RWPE1 (cell line): Measurements from ENCODE around the gene TENM4.

Experiments
- CTCF ChIA-PET: fragments of 350-600 bp; sonication (Branson Sonifier 250); formaldehyde crosslinking; extraction: SDS; loops from one replicate; lab custom pipeline; 2021; lab: Yijun Ruan, JAX
- POLR2A ChIA-PET: fragments of 400-600 bp; formaldehyde crosslinking; extraction: SDS; loops from one replicate; lab custom pipeline; 2020; ENCODE audit warnings: antibody characterized with exemption; ENCODE audit not compliant: low non-redundant PET; lab: Yijun Ruan, JAX
- DNase-seq: peaks from one replicate; pipeline ENCODE4 v3.0.0; 2012; ENCODE audit warnings: low spot score
- H3K27ac ChIP-seq: fragments of 450-650 bp; 2 replicates; pipeline ENCODE4 v1.5.1; 2017
- TF ChIP-seq, protein P1 (sequence below): fragments of 450-650 bp; conservative IDR thresholded peaks from 2 replicates; pipeline ENCODE4 v1.5.1; 2017; ENCODE audit warnings: low read depth, mild to moderate bottlenecking

TENM4 gene

DNA sequence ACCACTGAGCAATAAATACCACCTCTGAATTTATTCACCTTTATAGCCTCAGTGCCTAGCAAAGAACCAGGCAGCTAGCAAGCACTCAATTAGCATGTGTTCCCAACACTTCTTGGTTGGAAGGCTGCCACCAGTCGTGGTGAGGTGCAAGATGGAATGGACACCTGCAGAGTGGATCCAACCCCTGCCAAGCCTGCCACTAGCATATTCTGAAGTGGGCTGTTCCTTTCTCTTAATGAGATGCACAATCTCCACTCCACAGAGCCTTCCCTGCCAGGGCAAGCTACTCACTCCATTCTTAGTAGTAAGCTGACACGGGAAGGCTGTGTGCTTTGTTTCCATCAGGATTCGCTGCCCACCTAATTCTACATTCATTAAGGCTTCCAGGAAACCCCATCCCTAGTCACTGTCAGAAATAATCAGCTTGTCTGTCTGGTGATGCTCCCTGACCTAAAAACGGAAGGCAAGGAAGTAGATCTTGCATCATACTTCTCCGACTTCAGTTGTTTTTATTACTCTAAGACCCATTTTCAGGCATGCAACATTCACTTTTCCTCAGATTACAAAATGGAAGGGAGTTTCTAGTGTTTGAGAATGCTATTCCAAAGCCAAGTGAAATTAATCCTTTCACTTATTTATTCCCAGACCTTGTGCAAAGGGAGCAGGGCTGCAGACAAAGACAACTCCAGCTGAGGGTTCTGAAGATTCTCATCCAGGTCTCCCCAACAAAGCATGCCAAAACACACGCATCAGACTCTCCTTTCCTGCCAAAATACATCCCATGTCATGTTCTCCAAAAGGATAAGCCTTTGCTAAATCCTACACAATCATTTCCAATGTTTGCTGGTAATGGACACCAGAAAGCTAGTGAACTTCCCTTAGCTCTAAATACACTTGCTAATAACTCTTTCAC is 128.0 kb downstream of the TENM4 start:
- no peak overlapping the region for H3K27ac ChIP-seq
- TF ChIP-seq, protein P1, sequence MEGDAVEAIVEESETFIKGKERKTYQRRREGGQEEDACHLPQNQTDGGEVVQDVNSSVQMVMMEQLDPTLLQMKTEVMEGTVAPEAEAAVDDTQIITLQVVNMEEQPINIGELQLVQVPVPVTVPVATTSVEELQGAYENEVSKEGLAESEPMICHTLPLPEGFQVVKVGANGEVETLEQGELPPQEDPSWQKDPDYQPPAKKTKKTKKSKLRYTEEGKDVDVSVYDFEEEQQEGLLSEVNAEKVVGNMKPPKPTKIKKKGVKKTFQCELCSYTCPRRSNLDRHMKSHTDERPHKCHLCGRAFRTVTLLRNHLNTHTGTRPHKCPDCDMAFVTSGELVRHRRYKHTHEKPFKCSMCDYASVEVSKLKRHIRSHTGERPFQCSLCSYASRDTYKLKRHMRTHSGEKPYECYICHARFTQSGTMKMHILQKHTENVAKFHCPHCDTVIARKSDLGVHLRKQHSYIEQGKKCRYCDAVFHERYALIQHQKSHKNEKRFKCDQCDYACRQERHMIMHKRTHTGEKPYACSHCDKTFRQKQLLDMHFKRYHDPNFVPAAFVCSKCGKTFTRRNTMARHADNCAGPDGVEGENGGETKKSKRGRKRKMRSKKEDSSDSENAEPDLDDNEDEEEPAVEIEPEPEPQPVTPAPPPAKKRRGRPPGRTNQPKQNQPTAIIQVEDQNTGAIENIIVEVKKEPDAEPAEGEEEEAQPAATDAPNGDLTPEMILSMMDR: no peak
- CTCF ChIA-PET: interaction anchor here (0.5 kb wide), 1 partner anchor 47 kb away, joined by 3 read pairs; no protein-coding TSS in a partner anchor
- POLR2A ChIA-PET: no interaction called here
- DNase-seq: no peak

DNA sequence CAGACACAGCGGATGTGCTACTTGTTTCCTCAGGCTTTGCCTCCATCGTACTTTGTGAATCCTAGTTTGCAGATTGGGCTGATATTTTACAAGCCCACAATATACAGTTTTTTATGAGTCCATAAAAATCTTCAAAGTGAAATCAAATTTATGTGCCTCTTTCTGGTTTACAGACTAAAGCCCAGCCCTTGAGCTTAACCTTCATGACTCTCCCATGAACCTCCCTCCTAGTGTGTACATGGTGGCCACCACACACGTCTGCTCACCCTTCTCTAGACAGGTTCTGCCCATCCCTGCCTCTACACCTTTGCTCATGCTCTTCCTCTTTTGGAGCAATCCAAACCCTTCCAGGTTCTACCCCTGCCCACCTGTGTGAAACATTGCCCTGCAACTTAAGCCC is 129.4 kb downstream of the TENM4 start:
- H3K27ac ChIP-seq: no peak overlapping the region
- CTCF ChIA-PET: no interaction called here
- POLR2A ChIA-PET: no interaction called here
- DNase-seq: no peak
- TF ChIP-seq, protein P1: no peak

GRCh38 chr11:79309407-79309806 is 131.4 kb downstream of the TENM4 start:
- TF ChIP-seq, protein P1: no peak
- ChIA-PET CTCF (interaction anchor here (0.5 to 0.6 kb wide), 2 partner anchors 48 to 742 kb away, joined by 3 read pairs; no protein-coding TSS in a partner anchor), POLR2A (no interaction called here)
- no peak for DNase-seq
- H3K27ac ChIP-seq: no peak overlapping the region

GRCh38 chr11:79308429-79308828 is 132.4 kb downstream of the TENM4 start:
- POLR2A ChIA-PET: no interaction called here
- H3K27ac ChIP-seq: no peak overlapping the region
- DNase-seq: no peak
- CTCF ChIA-PET: no interaction called here
- TF ChIP-seq, protein P1: no peak

- CTCF ChIA-PET: no interaction called here
- H3K27ac ChIP-seq: no peak overlapping the region
- TF ChIP-seq, protein P1: no peak
- DNase-seq: no peak
- POLR2A ChIA-PET: no interaction called here
Measured at GRCh38 chr11:79304599-79305212, 136.1 kb downstream of the TENM4 start.

DNA sequence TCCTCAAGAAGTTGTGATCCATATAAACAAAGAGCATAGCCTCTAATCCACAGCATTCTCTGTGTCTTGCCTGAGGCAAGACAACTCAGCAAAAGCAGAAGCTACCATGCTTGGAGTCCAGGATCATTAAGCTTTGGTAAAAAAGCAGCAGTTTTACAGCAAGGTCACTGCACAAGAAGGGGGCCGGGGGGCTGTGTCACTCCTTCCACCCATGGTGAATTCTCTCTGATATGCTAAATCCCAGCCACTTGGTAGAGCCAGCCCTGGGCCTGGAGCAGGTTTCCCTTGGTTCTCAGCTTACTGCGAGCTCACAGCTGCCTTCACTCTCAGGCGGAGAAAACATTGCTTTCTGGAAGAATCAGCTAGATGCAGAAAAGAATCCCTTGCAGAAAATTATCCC is 144.7 kb downstream of the TENM4 start:
- CTCF ChIA-PET: no interaction called here
- H3K27ac ChIP-seq: no peak overlapping the region
- DNase-seq: no peak
- TF ChIP-seq, protein P1: no peak
- POLR2A ChIA-PET: no interaction called here
